Stimulated activated CD4-positive, alpha-beta T cell treated with anti-CD3 and anti-CD28 coated beads, Interleukin-1b, Interleukin-23, amount 100 ng/mL, for 48 hours (primary cell): ENCODE measurements around the gene SCARF2.
"Not testable (repeated sequence)": the region's sequence is repeated elsewhere in the genome, so short reads cannot be mapped to it uniquely, and the experiment has no call there.

Experiments used
- DNase-seq: peaks from one replicate; pipeline ENCODE4 v3.0.0-alpha.2; 2020

The SCARF2 gene

DNA sequence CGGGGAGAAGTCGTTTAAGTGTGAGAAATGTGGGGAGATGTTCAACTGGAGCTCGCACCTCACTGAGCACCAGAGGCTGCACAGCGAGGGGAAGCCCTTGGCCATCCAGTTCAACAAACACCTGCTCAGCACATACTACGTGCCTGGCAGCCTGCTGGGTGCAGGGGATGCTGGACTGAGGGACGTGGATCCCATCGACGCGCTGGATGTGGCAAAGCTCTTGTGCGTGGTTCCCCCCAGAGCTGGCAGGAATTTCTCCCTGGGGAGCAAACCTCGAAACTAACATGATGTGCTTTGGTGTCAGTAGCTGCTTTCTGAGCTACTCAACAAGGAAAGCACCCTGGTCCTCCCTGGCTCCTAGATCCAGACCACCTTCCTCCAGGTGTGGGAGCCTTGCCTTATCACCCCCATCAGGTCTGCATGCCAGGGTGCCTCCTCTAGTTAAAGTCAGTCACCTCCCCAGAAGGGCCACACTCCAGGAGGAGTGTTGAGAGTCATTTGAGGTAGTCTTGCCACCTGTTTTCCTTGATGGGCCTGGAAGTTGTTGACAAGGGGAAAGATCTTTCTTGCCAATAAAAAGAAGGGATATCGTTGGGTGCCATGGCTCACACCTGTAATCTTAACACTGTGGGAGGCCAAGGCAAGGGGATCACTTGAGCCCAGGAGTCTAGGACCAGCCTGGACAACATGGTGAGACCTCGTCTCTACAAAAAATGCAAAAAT is 30.8 kb downstream of the SCARF2 start:
- no peak for DNase-seq

DNA sequence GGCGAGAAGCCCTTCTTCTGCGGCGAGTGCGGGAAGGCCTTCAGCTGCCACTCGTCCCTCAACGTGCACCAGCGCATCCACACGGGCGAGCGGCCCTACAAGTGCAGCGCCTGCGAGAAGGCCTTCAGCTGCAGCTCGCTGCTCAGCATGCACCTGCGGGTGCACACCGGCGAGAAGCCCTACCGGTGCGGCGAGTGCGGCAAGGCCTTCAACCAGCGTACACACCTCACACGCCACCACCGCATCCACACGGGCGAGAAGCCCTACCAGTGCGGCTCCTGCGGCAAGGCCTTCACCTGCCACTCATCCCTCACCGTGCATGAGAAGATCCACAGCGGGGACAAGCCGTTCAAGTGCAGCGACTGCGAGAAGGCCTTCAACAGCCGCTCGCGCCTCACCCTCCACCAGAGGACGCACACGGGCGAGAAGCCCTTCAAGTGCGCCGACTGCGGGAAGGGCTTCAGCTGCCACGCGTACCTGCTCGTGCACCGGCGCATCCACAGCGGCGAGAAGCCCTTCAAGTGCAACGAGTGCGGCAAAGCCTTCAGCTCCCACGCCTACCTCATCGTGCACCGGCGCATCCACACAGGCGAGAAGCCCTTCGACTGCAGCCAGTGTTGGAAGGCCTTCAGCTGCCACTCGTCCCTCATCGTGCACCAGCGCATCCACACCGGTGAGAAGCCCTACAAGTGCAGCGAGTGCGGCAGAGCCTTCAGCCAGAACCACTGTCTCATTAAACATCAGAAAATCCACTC is 31.5 kb downstream of the SCARF2 start:
- no peak for DNase-seq

DNA sequence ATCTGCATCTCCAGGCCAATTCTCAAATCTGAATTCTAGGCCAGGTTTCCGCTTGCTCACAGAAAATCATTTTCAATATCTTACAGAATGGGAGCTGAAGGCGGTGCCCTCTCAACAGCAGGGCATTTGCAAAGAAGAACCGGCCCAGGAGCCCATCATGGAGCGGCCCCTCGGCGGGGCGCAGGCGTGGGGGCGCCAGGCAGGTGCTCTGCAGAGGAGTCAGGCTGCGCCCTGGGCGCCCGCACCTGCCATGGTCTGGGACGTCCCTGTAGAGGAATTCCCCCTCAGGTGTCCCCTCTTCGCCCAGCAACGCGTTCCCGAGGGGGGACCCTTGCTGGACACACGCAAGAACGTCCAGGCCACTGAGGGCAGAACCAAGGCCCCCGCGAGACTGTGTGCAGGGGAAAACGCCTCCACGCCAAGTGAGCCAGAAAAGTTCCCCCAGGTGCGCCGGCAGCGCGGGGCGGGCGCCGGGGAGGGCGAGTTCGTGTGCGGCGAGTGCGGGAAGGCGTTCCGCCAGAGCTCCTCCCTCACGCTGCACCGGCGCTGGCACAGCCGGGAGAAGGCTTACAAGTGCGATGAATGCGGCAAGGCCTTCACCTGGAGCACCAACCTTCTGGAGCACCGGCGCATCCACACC is 32.2 kb downstream of the SCARF2 start:
- no peak for DNase-seq

DNA sequence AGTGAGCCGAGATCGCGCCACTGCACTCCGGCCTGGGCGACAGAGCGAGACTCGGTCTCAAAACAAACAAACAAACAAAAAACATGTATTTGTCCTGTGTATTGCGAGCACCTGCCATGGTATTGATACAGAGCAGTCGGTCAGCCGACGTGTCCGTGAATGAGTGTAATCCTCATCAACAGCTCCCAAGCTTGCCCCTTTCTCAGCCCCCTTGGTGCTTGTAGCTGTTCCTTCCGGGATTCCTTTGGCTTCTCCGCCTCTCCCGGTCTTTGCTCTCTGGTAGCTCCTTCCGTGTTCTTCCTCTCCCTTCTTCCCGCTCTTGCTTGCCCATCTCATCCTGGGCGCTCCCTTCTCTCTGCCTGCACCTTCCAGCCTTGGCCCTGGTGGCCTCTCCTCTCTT is 32.7 kb downstream of the SCARF2 start:
- no peak for DNase-seq

DNA sequence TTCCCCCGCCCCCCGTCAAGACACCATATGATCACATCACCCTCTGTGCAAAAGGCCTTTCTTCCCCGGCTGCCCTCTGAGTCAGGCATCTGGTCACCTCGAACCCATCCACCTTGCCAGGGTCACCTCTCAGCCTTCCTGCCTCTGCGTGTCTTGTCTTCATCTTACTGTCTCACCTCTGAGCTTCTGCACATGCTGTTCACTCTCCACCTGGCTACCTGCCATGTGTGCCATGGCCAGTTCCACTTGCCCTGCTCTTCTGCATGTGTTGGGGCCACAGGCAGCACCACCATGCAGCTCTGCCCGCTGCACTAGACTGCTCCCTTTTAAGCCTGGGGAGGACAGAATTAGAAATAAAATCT is 33.9 kb downstream of the SCARF2 start:
- no peak for DNase-seq

DNA sequence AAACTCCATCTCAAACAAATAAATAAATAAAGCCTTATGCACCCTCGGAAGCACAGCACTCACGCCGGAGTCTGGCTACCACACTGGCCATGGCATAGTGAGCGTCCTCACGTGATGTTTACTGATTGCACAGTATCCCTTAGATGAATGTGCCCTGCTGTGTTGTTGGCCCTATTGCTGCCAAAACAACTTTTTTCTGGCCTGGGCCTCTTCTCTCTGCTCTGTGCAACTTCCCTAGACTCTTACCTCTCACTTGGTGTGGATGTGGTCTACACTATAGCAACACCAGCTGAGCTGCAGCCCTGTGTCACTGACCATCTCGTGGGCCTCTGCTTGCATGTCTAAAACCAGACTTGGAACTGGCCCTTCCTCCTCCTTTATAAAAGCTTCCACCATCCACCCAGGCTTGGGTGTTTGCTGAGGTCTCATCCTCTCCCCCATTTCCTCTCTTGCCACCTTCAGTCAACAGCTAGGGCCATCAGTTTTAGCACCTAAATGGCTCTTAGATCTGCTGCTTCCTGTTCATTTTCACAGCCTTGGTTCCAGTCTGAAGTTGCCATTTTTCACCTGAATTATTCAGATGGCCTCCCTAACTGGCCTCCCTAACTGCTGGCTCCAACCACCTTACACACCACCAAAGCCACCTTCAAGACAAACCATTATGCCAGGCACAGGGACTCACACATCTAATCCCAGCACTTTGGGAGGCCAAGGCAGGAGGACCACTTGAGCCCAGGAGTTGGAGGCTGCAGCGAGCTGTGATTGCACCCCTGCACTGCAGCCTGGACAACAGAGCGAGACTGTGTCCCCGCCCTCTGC is 34.5 kb downstream of the SCARF2 start:
- no peak for DNase-seq

DNA sequence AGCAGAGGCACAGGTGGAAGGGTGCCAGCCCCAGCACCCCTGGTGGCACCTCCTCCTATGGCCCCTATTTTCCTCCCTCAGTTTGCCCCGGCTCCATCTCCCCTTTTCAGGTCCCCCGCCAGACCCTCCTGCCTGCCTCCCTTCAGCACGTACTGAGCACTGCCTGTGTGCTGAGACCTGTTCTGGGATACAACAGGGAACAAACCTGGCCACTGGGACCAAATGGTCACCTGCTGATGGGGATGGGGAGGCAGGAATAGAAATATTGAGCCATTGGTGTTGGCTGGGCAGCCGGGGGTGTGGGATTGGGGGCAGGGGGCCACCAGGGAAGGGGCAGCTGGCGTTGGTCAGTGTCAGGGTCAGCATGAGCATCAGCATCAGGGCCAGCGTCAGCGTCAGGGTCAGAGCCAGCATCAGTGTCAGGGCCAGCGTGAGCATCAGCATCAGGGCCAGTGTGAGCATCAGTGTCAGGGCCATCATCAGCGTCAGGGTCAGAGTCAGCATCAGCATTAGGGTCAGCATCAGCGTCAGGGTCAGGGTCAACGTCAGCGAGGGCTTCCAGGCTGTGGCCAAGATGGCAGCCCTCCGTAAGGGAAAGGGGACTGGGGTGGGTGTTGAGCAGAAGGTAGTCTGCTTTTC is 36.1 kb downstream of the SCARF2 start:
- DNase-seq = no peak

DNA sequence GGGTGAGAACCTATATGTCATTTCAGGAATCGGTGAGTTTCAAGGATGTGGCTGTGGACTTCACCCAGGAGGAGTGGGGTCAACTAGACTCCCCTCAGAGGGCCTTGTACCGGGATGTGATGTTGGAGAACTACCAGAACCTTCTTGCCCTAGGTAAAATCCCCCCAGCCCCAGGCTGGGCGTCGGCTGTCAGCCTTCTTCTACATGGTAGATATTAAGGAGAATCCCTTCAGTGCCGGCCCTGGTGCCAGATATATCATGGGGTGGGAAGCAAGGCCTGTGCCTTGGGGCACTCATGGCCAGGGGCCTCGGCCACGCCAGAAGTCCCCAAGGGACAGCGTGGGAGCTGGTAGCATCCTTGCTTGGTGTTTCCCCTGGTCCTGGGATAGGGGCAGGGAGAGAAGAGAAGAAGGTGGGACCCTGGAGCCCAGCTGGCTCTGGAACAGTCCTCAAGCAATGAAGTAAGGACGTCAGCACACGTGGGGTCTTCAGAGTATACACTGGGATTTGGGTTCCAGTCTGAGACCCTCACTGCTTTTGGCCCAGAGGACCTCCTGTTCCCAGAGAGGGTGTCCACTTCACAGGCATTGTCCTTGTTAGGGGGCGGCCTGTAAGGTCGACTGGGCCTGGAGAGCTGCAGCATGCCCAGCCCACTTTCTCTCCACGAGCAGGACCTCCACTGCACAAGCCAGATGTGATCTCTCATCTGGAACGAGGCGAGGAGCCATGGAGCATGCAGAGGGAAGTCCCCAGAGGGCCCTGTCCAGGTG is 36.8 kb downstream of the SCARF2 start:
- DNase-seq = no peak

DNA sequence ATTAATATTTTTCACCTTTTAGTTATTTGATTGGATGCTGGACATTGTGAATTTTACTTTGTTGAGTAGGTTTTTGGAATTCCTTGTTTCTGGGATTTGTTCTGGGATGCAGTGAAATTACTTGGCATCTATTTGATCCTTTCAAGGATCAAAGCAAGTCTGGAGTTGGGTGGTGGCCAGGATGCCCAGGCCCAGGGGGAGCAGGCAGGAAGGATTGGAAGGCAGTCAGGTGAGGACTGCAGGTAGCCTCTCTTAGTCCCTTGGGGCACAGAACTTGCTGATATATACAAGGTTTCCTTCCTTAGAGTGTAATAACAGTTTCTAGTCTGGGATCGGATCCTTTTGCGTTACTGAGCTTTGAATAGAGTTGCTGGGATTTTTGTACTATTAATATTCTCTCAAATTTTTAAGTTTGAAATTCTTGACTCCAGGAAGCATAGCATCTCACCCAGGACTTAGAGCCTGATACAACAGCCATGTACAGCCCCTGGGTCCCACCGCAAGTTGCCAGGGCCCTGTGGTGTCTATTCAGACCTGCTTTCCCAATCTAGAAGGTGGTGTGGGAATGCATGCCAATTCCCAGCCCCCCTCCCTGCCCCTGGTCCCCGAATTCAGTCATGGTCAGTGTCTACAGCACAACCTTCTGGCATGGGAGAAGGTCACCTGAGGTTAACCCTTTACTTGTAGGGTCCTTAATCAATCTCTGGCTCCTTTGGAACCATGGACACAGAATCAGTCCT is 37.6 kb downstream of the SCARF2 start:
- DNase-seq = no peak

DNA sequence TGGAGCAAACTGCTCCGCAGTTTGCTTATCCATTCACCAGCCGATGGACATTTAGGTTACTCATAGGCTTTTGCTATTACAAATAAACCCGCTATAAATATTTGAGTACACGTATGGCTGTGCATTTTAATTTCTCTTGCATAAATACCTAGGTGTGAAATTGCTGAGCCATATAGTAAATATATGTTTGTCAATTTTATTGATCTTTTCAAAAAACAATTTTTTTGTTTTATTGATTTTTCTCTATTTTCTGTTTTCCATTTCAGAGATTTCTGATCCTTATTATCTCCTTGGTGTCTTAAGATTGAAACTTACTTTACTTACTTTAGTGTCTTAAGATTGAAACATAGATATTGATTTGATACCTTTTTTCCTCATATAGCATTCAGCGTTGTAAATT is 39.2 kb downstream of the SCARF2 start:
- no peak for DNase-seq

DNA sequence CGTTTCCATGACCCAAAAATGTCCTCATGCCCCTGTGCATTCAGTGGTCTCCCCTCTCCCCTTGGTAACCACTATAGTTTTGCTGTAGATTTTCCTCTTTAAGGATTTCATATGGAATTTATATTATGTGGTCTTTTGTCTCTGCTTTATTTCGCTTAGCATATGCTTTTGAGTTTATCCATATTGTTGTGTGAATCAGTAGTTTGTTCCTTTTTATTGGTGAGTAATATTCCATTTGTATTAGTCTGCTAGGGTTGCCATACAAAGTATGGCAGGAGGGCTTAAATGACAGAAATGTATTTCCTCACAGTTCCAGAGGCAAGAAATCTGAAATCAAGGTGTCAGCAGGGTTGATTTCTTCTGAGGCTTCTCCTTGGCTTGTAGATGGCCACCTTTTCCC is 40.1 kb downstream of the SCARF2 start:
- no peak for DNase-seq

DNA sequence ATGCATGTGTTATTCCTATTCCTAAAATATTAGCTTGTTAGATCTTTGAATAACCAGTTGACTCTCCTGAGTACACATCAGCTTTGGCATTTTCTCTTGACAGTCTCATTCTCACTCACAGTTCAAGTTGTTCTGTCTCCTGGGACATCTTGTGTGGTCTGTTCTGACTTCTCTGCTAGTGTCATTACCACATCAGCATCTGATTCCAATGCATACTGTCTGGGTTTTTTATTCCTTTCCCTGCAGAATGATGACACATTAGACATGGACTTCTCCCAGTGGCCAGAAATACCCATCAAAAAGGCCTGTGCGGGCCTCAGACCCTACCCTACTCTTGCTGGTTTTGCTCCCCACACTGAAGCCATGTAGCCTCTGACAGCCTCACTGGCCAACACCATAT is 41.0 kb downstream of the SCARF2 start:
- DNase-seq = no peak

DNA sequence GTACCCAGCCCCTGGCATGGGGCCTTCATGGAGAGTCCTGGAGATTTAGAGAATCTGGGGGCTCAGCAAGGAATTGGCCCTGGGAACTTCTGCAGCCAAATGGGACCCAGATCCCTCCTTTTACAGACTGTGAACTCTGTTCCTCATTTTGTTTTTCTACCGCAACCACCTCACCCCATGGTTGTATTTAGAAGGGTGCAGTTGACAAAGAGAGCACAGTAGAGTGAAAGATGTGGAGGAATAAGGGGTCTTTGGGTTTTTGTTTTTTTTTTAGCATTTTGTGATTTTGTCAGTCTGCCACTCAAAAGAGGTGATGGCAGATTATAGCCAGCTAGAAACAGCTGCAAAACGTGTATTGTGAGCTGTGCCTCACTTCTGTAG is 41.7 kb downstream of the SCARF2 start:
- DNase-seq = no peak

DNA sequence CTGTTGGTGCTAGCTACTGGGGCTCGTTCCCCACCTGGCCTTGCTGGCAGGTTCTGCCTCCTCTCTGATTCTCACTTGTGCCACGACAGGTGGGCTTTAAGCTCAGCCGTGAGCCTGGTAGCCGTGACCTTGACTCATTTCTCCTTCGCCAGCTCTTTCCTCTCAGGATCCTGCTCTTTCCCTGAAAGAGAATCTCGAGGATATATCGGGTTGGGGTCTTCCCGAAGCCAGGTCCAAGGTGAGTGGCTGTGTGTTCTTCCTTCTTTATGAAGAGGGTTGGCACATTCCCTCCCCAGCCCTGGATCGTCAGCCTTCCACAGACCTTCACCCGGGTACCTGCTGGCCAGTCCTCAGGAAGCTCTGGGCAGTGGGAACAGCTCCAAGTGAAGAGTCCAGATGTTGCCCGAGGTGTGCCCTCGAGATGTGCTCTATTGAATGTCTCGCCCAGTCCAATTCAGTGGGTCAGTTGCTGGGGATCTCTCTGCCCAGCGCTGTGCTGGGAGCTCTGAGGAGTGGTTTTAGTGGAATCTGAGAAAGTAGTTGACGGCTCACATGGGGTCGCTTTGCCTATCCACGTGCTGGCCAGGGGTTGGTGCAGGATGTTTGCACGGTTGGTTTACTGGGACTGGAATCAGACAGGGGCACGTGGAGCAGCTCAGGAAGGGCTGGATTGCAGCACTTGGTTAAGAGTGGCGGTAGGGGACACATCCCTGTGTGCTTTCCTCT is 42.3 kb downstream of the SCARF2 start:
- no peak for DNase-seq

DNA sequence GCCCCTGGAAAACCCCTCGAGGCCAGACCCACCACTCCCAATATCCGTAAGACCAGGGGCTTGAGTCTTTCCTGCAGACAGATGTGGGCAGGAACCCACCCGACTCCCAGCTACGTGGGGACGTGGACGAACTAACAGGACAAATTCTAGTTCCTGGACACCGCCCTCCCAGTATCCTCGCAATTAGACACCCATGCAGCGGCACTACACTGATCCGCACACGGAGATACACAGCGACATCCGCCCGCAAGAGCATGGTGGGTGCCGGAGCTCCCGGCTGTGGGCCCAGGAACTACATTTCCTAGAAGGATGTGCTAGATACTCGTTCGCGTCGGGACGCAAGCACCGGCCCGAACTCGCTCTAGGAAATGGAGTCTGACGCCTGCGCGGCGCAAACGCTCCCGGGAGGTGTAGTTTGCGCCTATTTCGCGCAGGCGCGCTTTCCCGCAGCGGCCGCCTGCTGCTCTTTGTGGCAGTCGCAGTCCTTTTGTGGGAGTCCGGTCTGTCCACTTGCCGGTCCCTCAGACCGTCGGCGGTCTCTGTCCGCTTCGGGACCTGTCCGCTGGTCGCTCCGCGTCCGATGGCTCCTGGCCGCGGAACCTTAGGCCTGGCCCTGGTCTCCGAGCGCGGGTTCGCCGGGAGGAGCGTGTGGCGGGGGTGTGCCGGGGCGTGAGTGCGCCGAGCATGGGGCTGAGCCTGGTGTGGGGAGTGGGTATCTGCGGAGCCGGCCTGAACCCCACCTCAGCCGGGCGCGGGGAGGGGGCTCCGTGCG is 43.7 kb downstream of the SCARF2 start, which contains the start of gene ZNF74:
TSS of gene ZNF74 (plus strand) at position 447 of the 772 bp plus-strand sequence. CDS start 478 bp downstream, outside the sequence.
- DNase-seq = peak; percentile 83

DNA sequence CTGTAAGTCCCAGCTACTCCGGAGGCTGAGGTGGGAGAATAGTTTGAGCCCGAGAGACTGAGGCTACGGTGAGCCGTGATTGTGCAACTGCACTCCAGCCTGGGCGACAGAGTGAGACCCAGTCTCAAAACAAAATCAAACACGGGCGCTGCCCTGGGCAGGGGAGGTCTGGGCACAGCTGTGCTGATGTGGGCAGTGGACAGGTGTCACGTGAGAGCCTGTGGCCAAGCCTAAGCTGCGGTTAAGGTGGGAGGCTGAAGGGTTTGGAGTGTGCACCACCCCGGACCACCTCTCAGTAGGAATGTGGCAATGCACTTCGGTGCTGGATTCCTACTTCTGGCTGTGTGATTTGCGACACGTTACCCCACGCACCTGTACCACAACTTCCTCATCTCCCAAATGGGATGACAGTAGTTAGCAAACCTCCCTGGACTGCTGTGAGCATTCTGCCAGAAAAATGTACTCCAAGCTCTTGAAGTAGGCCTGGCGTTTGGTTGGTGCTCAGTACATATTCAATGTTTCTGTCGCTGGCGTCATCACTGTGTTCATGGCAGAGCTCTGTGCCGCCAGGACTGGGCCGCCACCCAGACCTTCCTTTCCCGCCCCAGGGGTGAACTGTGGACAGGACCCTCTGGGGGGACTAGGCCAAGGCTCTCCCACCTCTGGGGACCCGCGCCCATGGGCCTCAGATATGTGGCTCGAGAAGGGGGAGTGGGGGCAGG is 44.5 kb downstream of the SCARF2 start:
- peak; percentile 7 for DNase-seq

DNA sequence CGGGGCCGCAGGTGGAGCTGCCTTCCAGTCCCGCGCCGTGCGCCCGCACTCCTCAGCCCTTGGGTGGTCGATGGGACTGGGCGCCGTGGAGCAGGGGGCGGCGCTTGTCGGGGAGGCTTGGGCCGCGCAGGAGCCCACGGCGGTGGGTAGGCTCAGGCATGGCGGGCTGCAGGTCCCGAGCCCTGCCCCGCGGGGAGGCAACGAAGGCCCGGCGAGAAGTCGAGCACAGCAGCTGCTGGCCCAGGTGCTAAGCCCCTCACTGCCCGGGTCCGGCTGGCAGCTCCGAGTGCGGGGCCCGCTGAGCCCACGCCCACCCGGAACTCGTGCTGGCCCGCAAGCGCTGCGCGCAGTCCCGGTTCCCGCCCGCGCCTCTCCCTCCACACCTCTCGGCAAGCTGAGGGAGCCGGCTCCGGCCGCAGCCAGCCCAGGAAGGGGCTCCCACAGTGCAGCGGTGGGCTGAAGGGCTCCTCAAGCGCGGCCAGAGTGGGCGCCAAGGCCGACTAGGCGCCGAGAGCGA is 45.2 kb downstream of the SCARF2 start:
- DNase-seq = not testable (repeated sequence)

DNA sequence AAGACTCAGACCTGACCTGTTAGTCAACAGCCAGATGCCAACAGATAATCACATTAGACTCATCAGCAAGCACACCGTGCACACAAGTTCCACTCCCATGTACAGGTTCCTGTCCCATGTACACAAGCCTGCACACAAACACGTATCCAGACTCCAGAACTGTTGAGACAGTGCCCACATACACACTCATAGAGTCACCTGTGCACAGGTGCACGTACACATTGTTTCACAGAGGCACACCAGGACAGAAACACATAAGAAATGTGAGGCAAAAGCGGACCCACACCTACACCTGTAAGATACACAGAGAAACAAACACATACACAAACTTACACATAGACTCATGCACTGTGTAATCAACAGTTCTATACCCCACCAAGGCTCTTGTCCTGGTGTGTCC is 46.4 kb downstream of the SCARF2 start:
- DNase-seq = no peak
